H9 (cell line): ENCODE data around the gene CENPC. TPM values are rescaled to one million over a fixed set of nuclear protein-coding genes. Genes with fewer than 3 reads are reported as not detected.

Experiments
- DNase-seq: peaks from one replicate; pipeline ENCODE4 v3.0.0-alpha.2; 2017
- H2AFZ ChIP-seq: one replicate; pipeline ENCODE4 v1.6.1; 2013; ENCODE audit warnings: mild to moderate bottlenecking, low read length, control low read depth, moderate library complexity
- H2AK5ac ChIP-seq: 2 replicates; pipeline ENCODE4 v1.6.1; 2013; ENCODE audit warnings: low read length, control low read depth, mixed read lengths; ENCODE audit not compliant: insufficient read length
- H2BK120ac ChIP-seq: one replicate; pipeline ENCODE4 v1.6.1; 2013; ENCODE audit warnings: low read depth, mild to moderate bottlenecking, low read length, control low read depth, inconsistent platforms; ENCODE audit not compliant: poor library complexity, severe bottlenecking
- H2BK12ac ChIP-seq: 2 replicates; pipeline ENCODE4 v1.6.1; 2013; ENCODE audit warnings: low read length, control low read depth, mixed read lengths, low read depth; ENCODE audit not compliant: insufficient read length
- H2BK15ac ChIP-seq: 2 replicates; pipeline ENCODE4 v1.6.1; 2013; ENCODE audit warnings: low read depth, low read length, control low read depth
- H2BK20ac ChIP-seq: one replicate; pipeline ENCODE4 v1.6.1; 2013; ENCODE audit warnings: low read depth, mild to moderate bottlenecking, low read length, control low read depth, inconsistent platforms; ENCODE audit not compliant: poor library complexity, severe bottlenecking
- H2BK5ac ChIP-seq: 2 replicates; pipeline ENCODE4 v1.6.1; 2013; ENCODE audit warnings: low read length, control low read depth, mixed read lengths; ENCODE audit not compliant: insufficient read length
- H3K14ac ChIP-seq: 2 replicates; pipeline ENCODE4 v1.6.1; 2013; ENCODE audit warnings: low read length, control low read depth; ENCODE audit not compliant: insufficient read depth
- H3K18ac ChIP-seq: 2 replicates; pipeline ENCODE4 v1.6.1; 2013; ENCODE audit warnings: low read depth, mild to moderate bottlenecking, mixed read lengths, low read length, control low read depth; ENCODE audit not compliant: insufficient read length
- H3K23ac ChIP-seq: 2 replicates; pipeline ENCODE4 v1.6.1; 2013; ENCODE audit warnings: low read length, control low read depth, mixed read lengths, low read depth; ENCODE audit not compliant: insufficient read length
- H3K23me2 ChIP-seq: 2 replicates; pipeline ENCODE4 v1.6.1; 2013; ENCODE audit warnings: low read depth, mild to moderate bottlenecking, mixed read lengths, low read length, control low read depth; ENCODE audit not compliant: insufficient read length, poor library complexity, severe bottlenecking
- H3K27ac ChIP-seq: 2 replicates; pipeline ENCODE4 v1.5.1; 2013; ENCODE audit warnings: low read length, control low read depth, mixed read lengths, low read depth; ENCODE audit not compliant: insufficient read length
- H3K27me3 ChIP-seq: 2 replicates; pipeline ENCODE4 v1.6.1; 2013; ENCODE audit warnings: low read length, control low read depth, inconsistent platforms; ENCODE audit not compliant: insufficient read depth
- H3K4ac ChIP-seq: 2 replicates; pipeline ENCODE4 v1.6.1; 2013; ENCODE audit warnings: low read depth, mild to moderate bottlenecking, control low read depth, inconsistent platforms, low read length, moderate library complexity
- H3K4me1 ChIP-seq: 2 replicates; pipeline ENCODE4 v1.6.1; 2013; ENCODE audit warnings: low read length, control low read depth, inconsistent platforms; ENCODE audit not compliant: insufficient read depth
- H3K4me2 ChIP-seq: 2 replicates; pipeline ENCODE4 v1.6.1; 2013; ENCODE audit warnings: low read length, control low read depth, mixed read lengths; ENCODE audit not compliant: insufficient read length, insufficient read depth
- H3K56ac ChIP-seq: 2 replicates; pipeline ENCODE4 v1.6.1; 2013; ENCODE audit warnings: low read depth, mild to moderate bottlenecking, mixed read lengths, low read length, control low read depth; ENCODE audit not compliant: insufficient read length
- H3K79me1 ChIP-seq: 2 replicates; pipeline ENCODE4 v1.6.1; 2013; ENCODE audit warnings: low read depth, mild to moderate bottlenecking, moderate library complexity, low read length, control low read depth, inconsistent platforms; ENCODE audit not compliant: insufficient read depth, poor library complexity, severe bottlenecking
- H3K79me2 ChIP-seq: 2 replicates; pipeline ENCODE4 v1.6.1; 2013; ENCODE audit warnings: low read length, control low read depth, inconsistent platforms; ENCODE audit not compliant: insufficient read depth
- H3K9ac ChIP-seq: 2 replicates; pipeline ENCODE4 v1.6.1; 2013; ENCODE audit warnings: low read length, control low read depth, mixed read lengths; ENCODE audit not compliant: insufficient read length; ENCODE audit errors: extremely low read depth
- H3K9me3 ChIP-seq: one replicate; pipeline ENCODE4 v1.6.1; 2013; ENCODE audit warnings: low read depth, low read length, inconsistent platforms; ENCODE audit not compliant: control insufficient read depth
- H3T11ph ChIP-seq: one replicate; pipeline ENCODE4 v1.6.1; 2013; ENCODE audit warnings: mild to moderate bottlenecking, low read length, control low read depth, inconsistent platforms
- H4K20me1 ChIP-seq: one replicate; pipeline ENCODE4 v1.6.1; 2013; ENCODE audit not compliant: control insufficient read depth, insufficient read length, insufficient read depth
- H4K5ac ChIP-seq: 2 replicates; pipeline ENCODE4 v1.6.1; 2013; ENCODE audit warnings: low read depth, mild to moderate bottlenecking, mixed read lengths, low read length, control low read depth; ENCODE audit not compliant: insufficient read length
- H4K8ac ChIP-seq: replicated peaks from 2 replicates; pipeline ENCODE4 v1.6.1; 2013; ENCODE audit warnings: low read length, control low read depth, mixed read lengths, low read depth; ENCODE audit not compliant: insufficient read length
- H4K91ac ChIP-seq: 2 replicates; pipeline ENCODE4 v1.6.1; 2013; ENCODE audit warnings: low read depth, mild to moderate bottlenecking, moderate library complexity, mixed read lengths, low read length, control low read depth; ENCODE audit not compliant: insufficient read length
- H3K27ac Mint-ChIP-seq, 3 experiments: 2 replicates in 2 of 3; 3 replicates in 1 of 3; pipeline ENCODE4 v1.8.0; 2020 to 2021; ENCODE audit warnings: mixed read lengths in 3 of 3, mild to moderate bottlenecking in 1 of 3, moderate library complexity in 1 of 3
- H3K27me3 Mint-ChIP-seq: 2 replicates; pipeline ENCODE4 v1.8.0; 2021; ENCODE audit warnings: low read depth, mild to moderate bottlenecking, moderate library complexity, mixed read lengths
- H3K36me3 Mint-ChIP-seq, 3 experiments: 2 replicates in 2 of 3; 3 replicates in 1 of 3; pipeline ENCODE4 v1.8.0; 2020 to 2021; ENCODE audit warnings: low read depth in 3 of 3, mixed read lengths in 3 of 3; ENCODE audit not compliant: insufficient read depth in 1 of 3
- H3K4me1 Mint-ChIP-seq, 2 experiments: 2 replicates each; pipeline ENCODE4 v1.8.0; 2020; ENCODE audit warnings: mixed read lengths in 2 of 2
- H3K4me3 Mint-ChIP-seq, 2 experiments: 2 replicates in 1 of 2; 3 replicates in 1 of 2; pipeline ENCODE4 v1.8.0; 2020 to 2021; ENCODE audit warnings: mild to moderate bottlenecking in 2 of 2, mixed read lengths in 2 of 2, moderate library complexity in 1 of 2
- H3K9me3 Mint-ChIP-seq, 2 experiments: 2 replicates in 1 of 2; 3 replicates in 1 of 2; pipeline ENCODE4 v1.8.0; 2020; ENCODE audit warnings: mild to moderate bottlenecking in 2 of 2, mixed read lengths in 2 of 2, moderate library complexity in 1 of 2
- CTCF ChIP-seq: fragments of 200-600 bp; sonication (generic); conservative IDR thresholded peaks from 3 replicates; pipeline ENCODE4 v1.8.0; 2021; ENCODE audit warnings: antibody characterized with exemption, mild to moderate bottlenecking
- WGBS: extraction: QIAGEN DNeasy Blood & Tissue Kit; methylation state at CpG from one replicate; pipeline ENCODE4 v1.1.7; 2013; ENCODE audit warnings: missing lambda C conversion rate, low lambda C conversion rate, mixed read lengths; ENCODE audit not compliant: insufficient read length; ENCODE audit errors: extremely low coverage; 5-methylcytosine and 5-hydroxymethylcytosine counted together
- total RNA-seq: library from RNA; stranded (reverse); gene quantifications from 2 replicates; pipeline ENCODE4 v1.2.1, GENCODE V29; 2021

The CENPC gene
- total RNA-seq, 1 experiment from 2014 or later = 18.8 TPM

GRCh38 chr4:67587156-67587555 is 41.9 kb upstream of the CENPC start:
- Histone ChIP-seq H2AFZ (no peak overlapping the region), H4K8ac (no peak overlapping the region), H2BK15ac (no peak overlapping the region), H3K9me3 (no peaks in the 10 kb centered on the region), H2BK120ac (no peak overlapping the region), H3T11ph (no peak overlapping the region), H2BK5ac (no peak overlapping the region), H2BK20ac (no peak overlapping the region), H3K4ac (no peak overlapping the region), H4K5ac (no peak overlapping the region), H3K18ac (no peak overlapping the region), H2BK12ac (no peak overlapping the region), H4K91ac (no peak overlapping the region), H3K23ac (no peak overlapping the region), H3K79me1 (no peaks in the 10 kb centered on the region), H3K27ac (no peak overlapping the region), H3K79me2 (no peaks in the 10 kb centered on the region), H4K20me1 (no peaks in the 10 kb centered on the region), H2AK5ac (no peak overlapping the region), H3K9ac (no peak overlapping the region), H3K27me3 (no peaks in the 10 kb centered on the region), H3K56ac (no peak overlapping the region), H3K23me2 (no peaks in the 10 kb centered on the region), H3K4me2 (no peak overlapping the region), H3K14ac (no peak overlapping the region), H3K4me1 (no peaks in the 10 kb centered on the region)
- WGBS = no CpG with 5 or more reads among the region's 3 CpGs
- Mint-ChIP-seq H3K4me3 (no peak overlapping the region), H3K27ac (no peak overlapping the region), H3K36me3 (no peaks in the 10 kb centered on the region; a peak in 1 of 7 replicates), H3K27me3 (no peaks in the 10 kb centered on the region; the same call in 1 of the 2 replicates), H3K9me3 (no peaks in the 10 kb centered on the region), H3K4me1 (no peaks in the 10 kb centered on the region)
- DNase-seq = no peak
- TF ChIP-seq CTCF = no peak
